OCI-LY1 (cell line): Measurements from ENCODE around the gene PDXDC1.
"Not testable (repeated sequence)": the region's sequence is repeated elsewhere in the genome, so short reads cannot be mapped to it uniquely, and the experiment has no call there.

Experiments
- EZH2 ChIP-seq: fragments of 200-600 bp; sonication (generic), shearing (Covaris generic); IDR thresholded peaks from 2 replicates; pipeline ENCODE4 v1.8.0; 2017; ENCODE audit warnings: borderline replicate concordance, mixed run types, mild to moderate bottlenecking, antibody characterized with exemption, low read length, moderate library complexity, mixed read lengths
- TF ChIP-seq, protein P1 (sequence below): fragments of 200-600 bp; sonication (generic), shearing (Covaris generic); IDR thresholded peaks from 2 replicates; pipeline ENCODE4 v1.5.1; 2017; ENCODE audit warnings: mild to moderate bottlenecking, antibody characterized with exemption, low read length, moderate library complexity, mixed read lengths

DNA sequence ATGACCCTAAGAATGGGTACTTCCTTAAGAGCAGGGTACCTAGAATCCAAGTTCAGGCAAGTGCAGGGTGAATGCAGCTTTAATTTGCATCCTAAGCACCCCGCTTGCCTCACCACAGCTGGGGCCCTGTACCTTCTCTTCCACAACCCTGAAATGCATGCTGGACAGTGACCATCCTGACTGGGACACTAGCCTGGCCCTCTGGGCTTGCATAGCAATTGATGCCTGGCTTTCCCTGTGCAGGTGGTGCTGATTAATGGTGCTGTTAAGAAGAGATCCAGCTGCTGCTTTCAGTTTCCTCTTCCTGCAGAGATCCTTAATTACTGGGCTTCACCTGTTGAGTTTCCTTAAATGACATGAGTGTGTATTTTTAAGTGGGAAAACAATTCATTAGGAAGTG is 209.2 kb downstream of the PDXDC1 start:
- not testable (repeated sequence) for TF ChIP-seq EZH2
- TF ChIP-seq, protein P1, sequence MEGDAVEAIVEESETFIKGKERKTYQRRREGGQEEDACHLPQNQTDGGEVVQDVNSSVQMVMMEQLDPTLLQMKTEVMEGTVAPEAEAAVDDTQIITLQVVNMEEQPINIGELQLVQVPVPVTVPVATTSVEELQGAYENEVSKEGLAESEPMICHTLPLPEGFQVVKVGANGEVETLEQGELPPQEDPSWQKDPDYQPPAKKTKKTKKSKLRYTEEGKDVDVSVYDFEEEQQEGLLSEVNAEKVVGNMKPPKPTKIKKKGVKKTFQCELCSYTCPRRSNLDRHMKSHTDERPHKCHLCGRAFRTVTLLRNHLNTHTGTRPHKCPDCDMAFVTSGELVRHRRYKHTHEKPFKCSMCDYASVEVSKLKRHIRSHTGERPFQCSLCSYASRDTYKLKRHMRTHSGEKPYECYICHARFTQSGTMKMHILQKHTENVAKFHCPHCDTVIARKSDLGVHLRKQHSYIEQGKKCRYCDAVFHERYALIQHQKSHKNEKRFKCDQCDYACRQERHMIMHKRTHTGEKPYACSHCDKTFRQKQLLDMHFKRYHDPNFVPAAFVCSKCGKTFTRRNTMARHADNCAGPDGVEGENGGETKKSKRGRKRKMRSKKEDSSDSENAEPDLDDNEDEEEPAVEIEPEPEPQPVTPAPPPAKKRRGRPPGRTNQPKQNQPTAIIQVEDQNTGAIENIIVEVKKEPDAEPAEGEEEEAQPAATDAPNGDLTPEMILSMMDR = not testable (repeated sequence)
